IMR-90 (cell line): Measurements from ENCODE around the gene KRT71. TPM values are rescaled to one million over a fixed set of nuclear protein-coding genes. Genes with fewer than 3 reads are reported as not detected.

Experiments used
- ATAC-seq: fragments of 200-7000 bp; cut with Tn5 transposase; 2 replicates; pipeline ENCODE4 v1.9.1; 2020; ENCODE audit warnings: low read depth, mild to moderate bottlenecking, moderate library complexity
- BruUV-seq: library from RNA; stranded (reverse); fragments of 400-500 nt; replicated peaks from 2 replicates; lab custom pipeline; 2021; lab: Mats Ljungman, UMichigan
- CTCF ChIA-PET: fragments of 300-600 bp; formaldehyde crosslinking; extraction: SDS; loops from one replicate; lab custom pipeline; 2021; ENCODE audit warnings: antibody characterized with exemption; lab: Yijun Ruan, JAX
- POLR2A ChIA-PET: fragments of 300-600 bp; sonication (Branson Sonifier 250); formaldehyde crosslinking; loops from one replicate; lab custom pipeline; 2022; ENCODE audit warnings: antibody characterized with exemption; ENCODE audit not compliant: unreplicated experiment; lab: Charles Lee
- DNase-seq: peaks from one replicate; pipeline ENCODE4 v3.0.0; 2013
- H2AFZ ChIP-seq: replicated peaks from 2 replicates; pipeline ENCODE3; 2013; ENCODE audit warnings: low read length, mild to moderate bottlenecking; ENCODE audit not compliant: poor library complexity
- H2AK5ac ChIP-seq: 2 replicates; pipeline ENCODE4 v1.6.1; 2013; ENCODE audit warnings: low read depth, low read length, inconsistent platforms
- H2AK9ac ChIP-seq: replicated peaks from 2 replicates; pipeline ENCODE3; 2013; ENCODE audit warnings: mild to moderate bottlenecking, low read depth, low read length, moderate library complexity; ENCODE audit not compliant: poor library complexity
- H2BK120ac ChIP-seq: 2 replicates; pipeline ENCODE4 v1.6.1; 2013; ENCODE audit warnings: low read depth, low read length, inconsistent platforms
- H2BK15ac ChIP-seq: 3 replicates; pipeline ENCODE4 v1.6.1; 2013; ENCODE audit warnings: low read depth, low read length, inconsistent platforms
- H2BK20ac ChIP-seq: 2 replicates; pipeline ENCODE4 v1.6.1; 2013; ENCODE audit warnings: low read depth, mild to moderate bottlenecking, inconsistent platforms, low read length, moderate library complexity
- H2BK5ac ChIP-seq: 2 replicates; pipeline ENCODE4 v1.6.1; 2013; ENCODE audit warnings: mild to moderate bottlenecking, low read depth, low read length, inconsistent platforms; ENCODE audit not compliant: poor library complexity, severe bottlenecking
- H3K14ac ChIP-seq: replicated peaks from 2 replicates; pipeline ENCODE4 v1.6.1; 2013; ENCODE audit warnings: low read depth, low read length, inconsistent platforms
- H3K18ac ChIP-seq: 2 replicates; pipeline ENCODE4 v1.6.1; 2013; ENCODE audit warnings: low read depth, low read length, control low read depth
- H3K23ac ChIP-seq: 2 replicates; pipeline ENCODE4 v1.6.1; 2013; ENCODE audit warnings: low read depth, low read length, inconsistent platforms
- H3K27ac ChIP-seq: 2 replicates; pipeline ENCODE4 v1.5.1; 2013; ENCODE audit warnings: mild to moderate bottlenecking, control low read depth, low read length; ENCODE audit not compliant: insufficient read depth
- H3K27me3 ChIP-seq: 2 replicates; pipeline ENCODE4 v1.6.1; 2013; ENCODE audit warnings: low read length; ENCODE audit not compliant: control insufficient read depth, insufficient read depth
- H3K36me3 ChIP-seq: 2 replicates; pipeline ENCODE4 v1.6.1; 2013; ENCODE audit warnings: low read length, mixed read lengths; ENCODE audit not compliant: control insufficient read depth, insufficient read depth
- H3K4ac ChIP-seq: 2 replicates; pipeline ENCODE4 v1.6.1; 2013; ENCODE audit warnings: low read depth, low read length, inconsistent platforms
- H3K4me1 ChIP-seq: 2 replicates; pipeline ENCODE4 v1.6.1; 2013; ENCODE audit warnings: low read length, mixed read lengths; ENCODE audit not compliant: control insufficient read depth, insufficient read depth
- H3K4me2 ChIP-seq: 2 replicates; pipeline ENCODE4 v1.6.1; 2013; ENCODE audit warnings: low read depth, mild to moderate bottlenecking, control low read depth, low read length, moderate library complexity
- H3K4me3 ChIP-seq: 2 replicates; pipeline ENCODE4 v1.5.1; 2013; ENCODE audit warnings: low read depth, mild to moderate bottlenecking, control low read depth, low read length, moderate library complexity; ENCODE audit not compliant: insufficient read depth
- H3K56ac ChIP-seq: 2 replicates; pipeline ENCODE4 v1.6.1; 2013; ENCODE audit warnings: low read length, inconsistent platforms; ENCODE audit not compliant: insufficient read depth; ENCODE audit errors: extremely low read depth
- H3K79me1 ChIP-seq, 2 experiments: 2 replicates each; pipeline ENCODE4 v1.6.1; 2013; ENCODE audit warnings: low read length in 2 of 2, inconsistent platforms in 1 of 2, low read depth in 1 of 2
- H3K9ac ChIP-seq: 2 replicates; pipeline ENCODE4 v1.6.1; 2013; ENCODE audit warnings: low read depth, low read length, control low read depth
- H3K9me1 ChIP-seq: 2 replicates; pipeline ENCODE4 v1.6.1; 2013; ENCODE audit warnings: low read length, inconsistent platforms; ENCODE audit not compliant: insufficient read depth
- H3K9me3 ChIP-seq: 2 replicates; pipeline ENCODE4 v1.6.1; 2013; ENCODE audit warnings: low read length; ENCODE audit not compliant: control insufficient read depth, insufficient read depth
- H4K20me1 ChIP-seq: 2 replicates; pipeline ENCODE4 v1.6.1; 2013; ENCODE audit warnings: low read length, inconsistent platforms; ENCODE audit not compliant: insufficient read depth
- H4K5ac ChIP-seq: 2 replicates; pipeline ENCODE4 v1.6.1; 2013; ENCODE audit warnings: mild to moderate bottlenecking, low read depth, low read length, control low read depth
- H4K8ac ChIP-seq, 2 experiments: 2 replicates each; pipeline ENCODE4 v1.6.1; 2013; ENCODE audit warnings: low read depth in 2 of 2, low read length in 2 of 2, control low read depth in 1 of 2, inconsistent platforms in 1 of 2
- H4K91ac ChIP-seq: 2 replicates; pipeline ENCODE4 v1.6.1; 2013; ENCODE audit warnings: low read depth, low read length, inconsistent platforms; ENCODE audit not compliant: insufficient read depth
- CEBPB ChIP-seq: IDR thresholded peaks from 2 replicates; pipeline ENCODE4 v1.6.1; 2012; ENCODE audit warnings: low read depth, low read length, improper control_type of control experiment
- CHD1 ChIP-seq: IDR thresholded peaks from 2 replicates; pipeline ENCODE4 v1.6.1; 2012; ENCODE audit warnings: low read depth, low read length, improper control_type of control experiment
- FOS ChIP-seq: fragments of 150-350 bp; IDR thresholded peaks from 2 replicates; pipeline ENCODE4 v1.6.1; 2016; ENCODE audit warnings: low read depth, low read length
- MAFK ChIP-seq: IDR thresholded peaks from 2 replicates; pipeline ENCODE4 v1.6.1; 2012; ENCODE audit warnings: low read depth, low read length, improper control_type of control experiment
- MAZ ChIP-seq: IDR thresholded peaks from 2 replicates; pipeline ENCODE4 v1.6.1; 2012; ENCODE audit warnings: low read depth, mild to moderate bottlenecking, low read length, improper control_type of control experiment, moderate library complexity, borderline replicate concordance
- MXI1 ChIP-seq: IDR thresholded peaks from 2 replicates; pipeline ENCODE4 v1.6.1; 2012; ENCODE audit warnings: low read depth, mild to moderate bottlenecking, low read length, moderate library complexity, borderline replicate concordance
- POLR2A ChIP-seq: IDR thresholded peaks from 2 replicates; pipeline ENCODE4 v1.6.1; 2012; ENCODE audit warnings: mild to moderate bottlenecking, low read depth, low read length
- RAD21 ChIP-seq: IDR thresholded peaks from 2 replicates; pipeline ENCODE4 v1.6.1; 2012; ENCODE audit warnings: low read length, improper control_type of control experiment
- RCOR1 ChIP-seq: IDR thresholded peaks from 2 replicates; pipeline ENCODE4 v1.6.1; 2012; ENCODE audit warnings: mild to moderate bottlenecking, low read length, improper control_type of control experiment; ENCODE audit not compliant: insufficient replicate concordance
- RFX5 ChIP-seq: IDR thresholded peaks from 2 replicates; pipeline ENCODE4 v1.8.0; 2012; ENCODE audit warnings: low read depth, mild to moderate bottlenecking, low read length, moderate library complexity
- SMC3 ChIP-seq: fragments of 150-350 bp; IDR thresholded peaks from 2 replicates; pipeline ENCODE4 v1.6.1; 2016; ENCODE audit warnings: low read depth, mild to moderate bottlenecking, antibody characterized with exemption, low read length, moderate library complexity
- WGBS, 2 experiments: methylation state at CpG; one replicate each; pipeline versions ENCODE4 v1.1.5 to v1.1.7; 2013; ENCODE audit warnings: missing lambda C conversion rate in 2 of 2; ENCODE audit not compliant: insufficient read length in 1 of 2; ENCODE audit errors: extremely low coverage in 2 of 2; 5-methylcytosine and 5-hydroxymethylcytosine counted together
- dilution Hi-C: fragments of 300-500 bp; cut with HindIII; formaldehyde crosslinking; loops from one replicate; pipeline ENCODE4 v1.14.3; 2018; ENCODE audit warnings: low sequenced_read_pairs; ENCODE audit not compliant: unreplicated experiment
- in situ Hi-C: fragments of 300-500 bp; cut with MboI; formaldehyde crosslinking; loops from 3 replicates; pipeline ENCODE4 v1.14.3; 2019; ENCODE audit warnings: low sequenced_read_pairs, inconsistent platforms, mixed read lengths
- intact Hi-C: fragments of 100-400 bp; cut with micrococcal nuclease; formaldehyde crosslinking; loops from 2 replicates; pipeline ENCODE4 v1.10.0; 2022
- polyA plus RNA-seq, 3 experiments: library from polyadenylated mRNA; depleted of rRNA; stranded (reverse); fragments of >200 nt; gene quantifications; 2 replicates each; pipeline ENCODE4 v1.2.3, GENCODE V29; 2012; ENCODE audit warnings: low replicate concordance in 1 of 3
- total RNA-seq: library from RNA; depleted of rRNA; stranded (reverse); fragments of >200 nt; gene quantifications from 2 replicates; pipeline ENCODE4 v1.2.3, GENCODE V29; 2012
- TF ChIP-seq, protein P1 (sequence below): conservative IDR thresholded peaks from 2 replicates; pipeline ENCODE4 v1.5.1; 2012; ENCODE audit warnings: mild to moderate bottlenecking, low read depth, low read length, improper control_type of control experiment
- TF ChIP-seq, protein P2 (sequence below): fragments of 150-350 bp; IDR thresholded peaks from 2 replicates; pipeline ENCODE4 v1.6.1; 2016; ENCODE audit warnings: low read depth, mild to moderate bottlenecking, low read length, moderate library complexity, borderline replicate concordance

The KRT71 gene
- total and polyA plus RNA-seq, 2 of the 4 experiments (the other 2 are of a cell fraction): not detected

DNA sequence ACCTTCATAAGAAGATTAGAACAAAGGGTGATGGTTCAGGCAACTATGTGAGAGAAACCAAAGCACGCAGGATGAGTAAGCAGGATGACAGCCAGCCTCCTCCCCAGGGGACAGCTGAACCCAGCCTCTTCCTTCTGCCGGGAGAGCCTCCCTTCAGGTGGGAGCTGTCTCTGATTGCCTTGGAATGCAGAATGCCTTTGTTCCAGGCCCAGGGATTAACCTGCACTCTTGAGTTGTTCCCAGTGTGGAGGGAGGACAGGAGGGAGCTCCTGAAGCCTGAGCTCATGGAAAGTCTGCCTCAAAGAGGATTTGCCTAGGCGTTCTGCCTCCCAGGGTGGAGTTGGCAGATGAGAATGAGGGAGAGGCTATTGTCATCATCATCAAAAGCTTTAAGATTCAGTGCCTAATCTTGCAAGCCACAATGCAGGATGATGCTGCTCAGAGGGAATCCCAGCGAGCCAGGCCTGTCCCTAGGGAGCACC is 56.3 kb downstream of the KRT71 start:
- peak; percentile 40 for DNase-seq
- intact Hi-C loops: no loop called here
- Histone ChIP-seq H3K23ac (no peak overlapping the region), H2BK5ac (no peak overlapping the region), H4K8ac (no peak overlapping the region), H3K4ac (no peak overlapping the region), H3K4me2 (no peak overlapping the region), H2AK5ac (no peak overlapping the region; the same call in 1 of the 2 replicates), H3K9ac (no peak overlapping the region), H3K56ac (no peak overlapping the region), H2AK9ac (no peak overlapping the region), H2BK20ac (no peak overlapping the region), H2BK15ac (no peak overlapping the region), H3K27ac (no peak overlapping the region), H2AFZ (peak overlapping the region; percentile 46), H4K5ac (no peak overlapping the region), H4K91ac (no peak overlapping the region), H4K20me1 (no peaks in the 10 kb centered on the region), H3K36me3 (no peaks in the 10 kb centered on the region), H3K9me1 (no peaks in the 10 kb centered on the region), H3K18ac (no peak overlapping the region), H3K4me3 (no peak overlapping the region), H3K27me3 (peaks cover 7% of the 10 kb centered on the region), H3K14ac (no peak overlapping the region), H2BK120ac (no peak overlapping the region), H3K79me1 (no peaks in the 10 kb centered on the region), H3K4me1 (no peaks in the 10 kb centered on the region), H3K9me3 (no peaks in the 10 kb centered on the region)
- dilution Hi-C loops: no loop called here
- no peak for ATAC-seq
- no TSS peak for BruUV-seq
- in situ Hi-C loops: no loop called here
- POLR2A ChIA-PET: no interaction called here
- CTCF ChIA-PET: no interaction called here
- no peak for TF ChIP-seq RFX5
- TF ChIP-seq MAFK: no peak
- TF ChIP-seq POLR2A: no peak
- no peak for TF ChIP-seq FOS
- no peak for TF ChIP-seq MXI1
- no peak for TF ChIP-seq RAD21
- TF ChIP-seq, protein P1, sequence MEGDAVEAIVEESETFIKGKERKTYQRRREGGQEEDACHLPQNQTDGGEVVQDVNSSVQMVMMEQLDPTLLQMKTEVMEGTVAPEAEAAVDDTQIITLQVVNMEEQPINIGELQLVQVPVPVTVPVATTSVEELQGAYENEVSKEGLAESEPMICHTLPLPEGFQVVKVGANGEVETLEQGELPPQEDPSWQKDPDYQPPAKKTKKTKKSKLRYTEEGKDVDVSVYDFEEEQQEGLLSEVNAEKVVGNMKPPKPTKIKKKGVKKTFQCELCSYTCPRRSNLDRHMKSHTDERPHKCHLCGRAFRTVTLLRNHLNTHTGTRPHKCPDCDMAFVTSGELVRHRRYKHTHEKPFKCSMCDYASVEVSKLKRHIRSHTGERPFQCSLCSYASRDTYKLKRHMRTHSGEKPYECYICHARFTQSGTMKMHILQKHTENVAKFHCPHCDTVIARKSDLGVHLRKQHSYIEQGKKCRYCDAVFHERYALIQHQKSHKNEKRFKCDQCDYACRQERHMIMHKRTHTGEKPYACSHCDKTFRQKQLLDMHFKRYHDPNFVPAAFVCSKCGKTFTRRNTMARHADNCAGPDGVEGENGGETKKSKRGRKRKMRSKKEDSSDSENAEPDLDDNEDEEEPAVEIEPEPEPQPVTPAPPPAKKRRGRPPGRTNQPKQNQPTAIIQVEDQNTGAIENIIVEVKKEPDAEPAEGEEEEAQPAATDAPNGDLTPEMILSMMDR: no peak
- no peak for TF ChIP-seq CEBPB
- TF ChIP-seq RCOR1: no peak
- no peak for TF ChIP-seq MAZ
- TF ChIP-seq, protein P2, sequence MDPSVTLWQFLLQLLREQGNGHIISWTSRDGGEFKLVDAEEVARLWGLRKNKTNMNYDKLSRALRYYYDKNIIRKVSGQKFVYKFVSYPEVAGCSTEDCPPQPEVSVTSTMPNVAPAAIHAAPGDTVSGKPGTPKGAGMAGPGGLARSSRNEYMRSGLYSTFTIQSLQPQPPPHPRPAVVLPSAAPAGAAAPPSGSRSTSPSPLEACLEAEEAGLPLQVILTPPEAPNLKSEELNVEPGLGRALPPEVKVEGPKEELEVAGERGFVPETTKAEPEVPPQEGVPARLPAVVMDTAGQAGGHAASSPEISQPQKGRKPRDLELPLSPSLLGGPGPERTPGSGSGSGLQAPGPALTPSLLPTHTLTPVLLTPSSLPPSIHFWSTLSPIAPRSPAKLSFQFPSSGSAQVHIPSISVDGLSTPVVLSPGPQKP: no peak
- no peak for TF ChIP-seq CHD1
- TF ChIP-seq SMC3: no peak
- WGBS, 2 experiments: no CpG with 5 or more reads among the region's 4 CpGs
